ENCODE results near the gene GMPR2.
"Not testable (repeated sequence)": the region's sequence is repeated elsewhere in the genome, so short reads cannot be mapped to it uniquely, and the experiment has no call there.

Gene GMPR2

GRCh38 chr14:24202538-24202937 is 30.2 kb upstream of the GMPR2 start:
- DNase-seq (ENCODE audit: low read depth in 2 of 2), result not testable (repeated sequence)

GRCh38 chr14:24203249-24203886 is 29.4 kb upstream of the GMPR2 start:
- not testable (repeated sequence) for DNase-seq (ENCODE audit: low read depth in 2 of 2)

GRCh38 chr14:24204163-24205146 is 28.3 kb upstream of the GMPR2 start:
- no peak for DNase-seq (ENCODE audit: low read depth in 2 of 2)

GRCh38 chr14:24206260-24207103 is 26.2 kb upstream of the GMPR2 start:
- no peak for DNase-seq (ENCODE audit: low read depth in 2 of 2)

- no peak for DNase-seq (ENCODE audit: low read depth in 2 of 2)
Measured at GRCh38 chr14:24207104-24207551, 25.6 kb upstream of the GMPR2 start.

GRCh38 chr14:24207625-24208024 is 25.1 kb upstream of the GMPR2 start:
- no peak for DNase-seq (ENCODE audit: low read depth in 2 of 2)

GRCh38 chr14:24211311-24211710 is 21.4 kb upstream of the GMPR2 start:
- no peak for DNase-seq (ENCODE audit: low read depth in 2 of 2)

GRCh38 chr14:24212924-24213865 is 19.5 kb upstream of the GMPR2 start, which contains the start of gene CHMP4A:
CHMP4A (minus strand) TSS chr14:24213488; CDS start chr14:24213439, 49 bp downstream.
- DNase-seq (ENCODE audit: low read depth in 2 of 2), result peak; percentile 93 to 97

GRCh38 chr14:24213866-24214662 is 18.7 kb upstream of the GMPR2 start:
- no peak for DNase-seq (ENCODE audit: low read depth in 2 of 2)

GRCh38 chr14:24215495-24216344 is 17.0 kb upstream of the GMPR2 start, which contains the start of gene MDP1:
MDP1 (minus strand) TSS chr14:24216066; CDS start chr14:24215955, 111 bp downstream.
- DNase-seq (ENCODE audit: low read depth in 2 of 2), result peak; percentile 71 to 79

- DNase-seq (ENCODE audit: low read depth in 2 of 2), result no peak
Measured at GRCh38 chr14:24216345-24216699, 16.4 kb upstream of the GMPR2 start.

GRCh38 chr14:24216876-24217275 is 15.9 kb upstream of the GMPR2 start:
- DNase-seq (ENCODE audit: low read depth in 2 of 2), result not testable (repeated sequence)

GRCh38 chr14:24219080-24219479 is 13.6 kb upstream of the GMPR2 start:
- DNase-seq (ENCODE audit: low read depth in 2 of 2), result no peak

GRCh38 chr14:24219521-24219920 is 13.2 kb upstream of the GMPR2 start:
- DNase-seq (ENCODE audit: low read depth in 2 of 2), result no peak

- DNase-seq (ENCODE audit: low read depth in 2 of 2), result not testable (repeated sequence)
Measured at GRCh38 chr14:24222987-24223386, 9.7 kb upstream of the GMPR2 start.

- no peak for DNase-seq (ENCODE audit: low read depth in 2 of 2)
Measured at GRCh38 chr14:24224618-24225071, 8.1 kb upstream of the GMPR2 start.

GRCh38 chr14:24226473-24226872 is 6.3 kb upstream of the GMPR2 start:
- no peak for DNase-seq (ENCODE audit: low read depth in 2 of 2)

GRCh38 chr14:24228902-24229301 is 3.8 kb upstream of the GMPR2 start:
- DNase-seq (ENCODE audit: low read depth in 2 of 2), result no peak

All from stimulated activated CD4-positive, alpha-beta T cell treated with anti-CD3 and anti-CD28 coated beads, Interleukin-4, amount 100 ng/mL, for 48 hours (primary cell).